Activated CD4-positive, alpha-beta T cell treated with anti-CD3 and anti-CD28 coated beads for 4 hours (primary cell): ENCODE measurements around the gene ADA.

Experiments
- DNase-seq, 2 donors: peaks; one replicate each; pipeline ENCODE4 v3.0.0-alpha.2; 2020

ADA gene

GRCh38 chr20:44621939-44622338 lies 29.6 kb downstream of the ADA start:
- no peak for DNase-seq

- no peak for DNase-seq
These were observed 30.2 kb downstream of the ADA start for GRCh38 chr20:44621325-44621724.

GRCh38 chr20:44620030-44620429 lies 31.5 kb downstream of the ADA start:
- no peak for DNase-seq

- DNase-seq, result no peak
These were observed 32.2 kb downstream of the ADA start for GRCh38 chr20:44619294-44619693.

- DNase-seq, result peak; percentile 29 to 36
These were observed 33.2 kb downstream of the ADA start for GRCh38 chr20:44618318-44618731.

GRCh38 chr20:44616604-44616964 lies 34.9 kb downstream of the ADA start:
- DNase-seq, result no peak

- no peak for DNase-seq
These were observed 35.5 kb downstream of the ADA start for GRCh38 chr20:44615876-44616603.

- no peak for DNase-seq
These were observed 36.2 kb downstream of the ADA start for GRCh38 chr20:44615169-44615791.

GRCh38 chr20:44614525-44614924 lies 37.0 kb downstream of the ADA start:
- no peak for DNase-seq

GRCh38 chr20:44613575-44613974 lies 37.9 kb downstream of the ADA start:
- DNase-seq, result no peak

GRCh38 chr20:44610313-44610962 lies 41.1 kb downstream of the ADA start:
- no peak for DNase-seq

GRCh38 chr20:44609516-44610312 lies 41.8 kb downstream of the ADA start:
- peak; percentile 71 to 86 for DNase-seq

GRCh38 chr20:44609006-44609515 lies 42.4 kb downstream of the ADA start:
- no peak for DNase-seq

- no peak for DNase-seq
These were observed 44.6 kb downstream of the ADA start for GRCh38 chr20:44606725-44607441.

GRCh38 chr20:44603327-44603726 lies 48.2 kb downstream of the ADA start:
- DNase-seq, result no peak

- DNase-seq, result no peak
These were observed 49.7 kb downstream of the ADA start for GRCh38 chr20:44601801-44602204.

- DNase-seq, result no peak
These were observed 50.2 kb downstream of the ADA start for GRCh38 chr20:44601236-44601671.

GRCh38 chr20:44600758-44601201 lies 50.7 kb downstream of the ADA start:
- DNase-seq, result no peak

- no peak for DNase-seq
These were observed 51.2 kb downstream of the ADA start for GRCh38 chr20:44600301-44600700.

GRCh38 chr20:44599715-44600114 lies 51.8 kb downstream of the ADA start:
- no peak for DNase-seq

- no peak for DNase-seq
These were observed 52.8 kb downstream of the ADA start for GRCh38 chr20:44598423-44599305.
